ENCODE measurements around the gene ANXA4.

DNA sequence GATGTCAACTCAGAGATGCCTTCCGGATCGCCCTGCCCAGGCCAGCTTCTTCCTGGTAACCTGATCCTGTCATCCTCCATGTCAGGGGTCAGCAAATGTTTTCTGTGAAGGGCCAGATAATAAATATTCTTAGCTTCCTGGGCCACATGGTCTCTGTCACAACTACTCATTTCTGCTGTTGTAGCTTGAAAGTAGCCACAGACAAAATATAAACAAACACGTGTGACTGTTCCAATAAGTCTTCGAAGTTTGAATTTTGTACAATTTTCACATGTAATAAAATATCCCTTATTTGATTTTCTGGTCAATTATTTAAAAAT is 35.8 kb downstream of the ANXA4 start:
- no peak for TF ChIP-seq EZH2 (IDR thresholded peaks at IDR 0.05)
- TF ChIP-seq CTCF (IDR thresholded peaks at IDR 0.05) = no peak
- no peak for TF ChIP-seq EZH2phosphoT487 (IDR thresholded peaks at IDR 0.05)
